ENCODE data around the gene ATG9A.
A peak's percentile ranks its signal among the peaks of the same experiment; 100 is the strongest.

ATG9A gene

GRCh38 chr2:219252570-219252899 is 23.1 kb upstream of the ATG9A start:
- peak overlapping the region; percentile 58 for H3K4me3 ChIP-seq (ENCODE audit: low read length)
- DNase-seq (ENCODE audit: low read depth): no peak
- TF ChIP-seq CTCF (conservative IDR thresholded peaks at IDR 0.05; ENCODE audit: low read depth, low read length): no peak

- H3K4me3 ChIP-seq (ENCODE audit: low read length): no peak overlapping the region
Observed at GRCh38 chr2:219252084-219252483, 22.6 kb upstream of the ATG9A start.

GRCh38 chr2:219251656-219252055 is 22.2 kb upstream of the ATG9A start:
- no peak for TF ChIP-seq CTCF (conservative IDR thresholded peaks at IDR 0.05; ENCODE audit: low read depth, low read length)
- no peak overlapping the region for H3K4me3 ChIP-seq (ENCODE audit: low read length)
- no peak for DNase-seq (ENCODE audit: low read depth)

More at GRCh38 chr2:219252084-219252483, 22.6 kb upstream of the ATG9A start:
- DNase-seq (ENCODE audit: low read depth): no peak
- no peak for TF ChIP-seq CTCF (conservative IDR thresholded peaks at IDR 0.05; ENCODE audit: low read depth, low read length)

GRCh38 chr2:219250049-219250781 is 20.8 kb upstream of the ATG9A start:
- H3K4me3 ChIP-seq (ENCODE audit: low read length): no peak overlapping the region
- DNase-seq (ENCODE audit: low read depth): no peak
- no peak for TF ChIP-seq CTCF (conservative IDR thresholded peaks at IDR 0.05; ENCODE audit: low read depth, low read length)

- H3K4me3 ChIP-seq (ENCODE audit: low read length): no peak overlapping the region
Observed at GRCh38 chr2:219249203-219249980, 20.0 kb upstream of the ATG9A start.

GRCh38 chr2:219248845-219249202 is 19.4 kb upstream of the ATG9A start:
- no peak for DNase-seq (ENCODE audit: low read depth)
- no peak overlapping the region for H3K4me3 ChIP-seq (ENCODE audit: low read length)

More at GRCh38 chr2:219249203-219249980, 20.0 kb upstream of the ATG9A start:
- no peak for TF ChIP-seq CTCF (conservative IDR thresholded peaks at IDR 0.05; ENCODE audit: low read depth, low read length)
- DNase-seq (ENCODE audit: low read depth): peak; percentile 78

More at GRCh38 chr2:219248845-219249202, 19.4 kb upstream of the ATG9A start:
- TF ChIP-seq CTCF (conservative IDR thresholded peaks at IDR 0.05; ENCODE audit: low read depth, low read length): no peak

Measured in retinal pigment epithelial cell (primary cell).